DND-41 (cell line): ENCODE results near the gene KCNB1.
"Not testable (repeated sequence)": the region's sequence is repeated elsewhere in the genome, so short reads cannot be mapped to it uniquely, and the experiment has no call there.

ENCODE experiments used
- CTCF ChIP-seq: IDR thresholded peaks from 2 replicates; pipeline ENCODE4 v1.5.1; 2012; ENCODE audit warnings: borderline replicate concordance, low read length, moderate library complexity, mild to moderate bottlenecking; ENCODE audit not compliant: poor library complexity, severe bottlenecking; ENCODE audit errors: extremely low read depth
- EZH2 ChIP-seq: IDR thresholded peaks from 3 replicates; pipeline ENCODE4 v1.6.1; 2012; ENCODE audit warnings: borderline replicate concordance, low read depth, mild to moderate bottlenecking, moderate library complexity, low read length, inconsistent platforms; ENCODE audit not compliant: severe bottlenecking

GRCh38 chr20:49409975-49410621, 72.4 kb downstream of the KCNB1 start:
- TF ChIP-seq CTCF, EZH2: not testable (repeated sequence)
